Raji (cell line): ENCODE results near the gene COG1.

ENCODE experiments used
- POLR2A ChIP-seq: IDR thresholded peaks from 2 replicates; pipeline ENCODE4 v1.6.1; 2011; ENCODE audit warnings: low read depth, low read length, control low read depth; ENCODE audit not compliant: insufficient read depth

The COG1 gene

DNA sequence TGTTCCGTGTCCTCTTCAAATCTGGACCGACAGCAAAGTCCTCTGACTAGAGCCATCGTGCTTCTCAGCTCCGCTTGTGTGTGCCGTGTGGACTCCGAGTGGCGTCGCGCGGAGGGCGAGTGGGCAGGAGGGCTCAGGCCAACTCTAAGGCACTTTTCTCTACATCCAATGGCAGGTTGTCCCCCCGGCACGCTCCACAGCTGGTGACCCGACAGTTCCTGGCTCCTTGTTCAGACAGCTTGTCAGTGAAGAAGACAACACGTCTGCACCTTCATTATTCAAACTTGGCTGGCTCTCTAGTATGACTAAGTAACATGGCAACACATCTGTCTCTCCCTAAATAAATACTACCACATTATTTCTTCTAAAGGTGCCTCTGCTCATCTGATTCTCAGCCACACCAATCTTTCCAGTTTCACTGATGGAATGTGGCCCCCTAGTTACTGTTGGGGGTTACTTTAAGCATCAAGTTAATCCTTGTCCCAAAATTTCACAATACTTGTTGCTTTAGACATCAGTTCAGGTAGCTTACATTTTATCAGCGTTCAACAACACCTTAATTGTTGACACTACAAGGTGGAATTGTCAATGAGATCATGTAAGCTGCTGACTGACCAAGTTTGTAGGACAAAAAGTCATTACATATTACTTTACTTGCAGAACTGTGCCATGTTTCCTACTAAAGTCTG lies 15.4 kb downstream of the COG1 start:
- no peak for TF ChIP-seq POLR2A

GRCh38 chr17:73209436-73209835 lies 16.6 kb downstream of the COG1 start:
- no peak for TF ChIP-seq POLR2A

- TF ChIP-seq POLR2A = no peak
Measured at GRCh38 chr17:73210002-73210678, 17.3 kb downstream of the COG1 start.

DNA sequence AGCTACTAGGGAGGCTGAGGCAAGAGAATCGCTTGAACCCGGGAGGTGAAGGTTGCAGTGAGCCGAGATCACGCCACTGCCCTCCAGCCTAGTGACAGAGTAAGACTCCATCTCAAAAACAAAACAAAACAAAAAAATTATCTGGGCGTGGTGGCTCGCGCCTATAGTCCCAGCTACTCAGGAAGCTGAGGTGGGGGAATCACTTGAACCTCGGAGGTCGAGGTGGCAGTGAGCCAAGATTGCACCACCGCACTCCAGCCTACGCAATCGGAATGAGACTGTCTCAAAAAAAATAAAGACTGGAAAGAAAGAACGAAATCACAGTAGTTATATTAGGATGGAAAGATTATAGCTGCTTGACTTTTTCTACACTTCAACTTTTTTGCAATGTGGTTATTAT lies 18.9 kb downstream of the COG1 start:
- TF ChIP-seq POLR2A = no peak

DNA sequence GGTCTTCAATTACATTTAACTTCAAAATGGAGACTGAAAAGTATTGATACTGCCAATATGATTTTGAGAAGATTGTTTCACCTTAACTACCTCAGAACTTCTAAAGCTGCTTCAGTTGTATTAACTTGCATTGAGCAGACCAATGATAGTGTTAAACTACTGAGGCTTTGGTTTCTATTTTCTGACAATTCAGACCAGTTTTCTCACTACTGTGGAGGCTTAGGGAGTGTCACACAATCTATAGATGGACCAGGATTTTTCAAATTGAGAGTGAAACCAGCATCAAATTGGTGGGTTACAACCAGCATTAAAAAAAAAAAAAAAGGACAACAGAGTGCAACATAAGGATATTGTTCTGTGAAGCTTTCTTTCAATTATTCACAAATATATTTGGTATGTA lies 21.2 kb downstream of the COG1 start:
- no peak for TF ChIP-seq POLR2A

DNA sequence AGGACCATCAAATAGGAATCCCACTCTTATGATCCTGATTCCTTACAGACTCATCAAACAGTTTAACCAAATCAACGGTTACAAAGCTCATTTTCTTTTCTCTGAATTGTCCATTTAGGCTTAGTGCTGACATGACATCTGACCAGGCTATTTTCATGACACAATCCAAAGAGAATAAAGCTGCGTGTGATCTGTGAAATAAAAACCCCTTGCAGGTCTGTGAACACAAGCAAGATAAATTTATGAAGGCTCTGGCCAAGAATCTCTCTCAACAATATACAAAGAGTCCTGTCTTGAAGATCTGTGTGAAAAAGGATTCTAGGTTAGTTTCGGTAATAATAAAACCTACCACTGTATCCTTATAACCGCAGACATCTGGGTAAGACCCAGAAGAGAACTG lies 22.0 kb downstream of the COG1 start:
- TF ChIP-seq POLR2A = no peak

- no peak for TF ChIP-seq POLR2A
Measured at GRCh38 chr17:73215447-73215846, 22.6 kb downstream of the COG1 start.

DNA sequence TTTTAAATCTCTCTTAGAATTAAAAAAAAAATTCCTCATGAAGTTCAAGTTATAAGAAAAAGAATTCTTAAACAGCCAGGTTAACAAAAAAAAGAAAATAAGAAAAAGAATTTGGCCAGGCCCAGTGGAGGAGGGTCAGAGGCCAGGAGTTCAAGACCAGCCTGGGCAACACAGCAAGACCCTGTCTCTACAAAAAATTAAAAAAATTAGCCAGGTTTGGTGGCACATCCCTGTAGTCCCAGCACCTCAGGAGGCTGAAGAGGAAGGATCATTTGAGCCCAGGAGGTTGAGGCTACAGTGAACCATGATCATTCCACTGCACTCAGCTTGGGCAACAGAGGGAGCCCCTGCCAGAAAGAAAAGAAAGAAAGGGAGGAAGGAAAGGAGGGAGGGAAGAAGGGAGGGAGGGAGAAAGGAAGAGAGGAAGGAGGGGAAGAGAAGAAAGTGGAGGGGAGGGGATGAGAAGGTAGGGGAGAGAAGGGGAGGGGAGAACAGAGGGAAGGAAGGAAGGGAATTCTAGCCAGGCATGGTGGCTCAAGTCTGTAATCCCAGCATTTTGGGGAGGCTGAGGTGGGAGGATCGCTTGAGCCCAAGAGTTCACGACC lies 30.9 kb downstream of the COG1 start:
- TF ChIP-seq POLR2A = no peak

- no peak for TF ChIP-seq POLR2A
Measured at GRCh38 chr17:73224237-73224636, 31.4 kb downstream of the COG1 start.

DNA sequence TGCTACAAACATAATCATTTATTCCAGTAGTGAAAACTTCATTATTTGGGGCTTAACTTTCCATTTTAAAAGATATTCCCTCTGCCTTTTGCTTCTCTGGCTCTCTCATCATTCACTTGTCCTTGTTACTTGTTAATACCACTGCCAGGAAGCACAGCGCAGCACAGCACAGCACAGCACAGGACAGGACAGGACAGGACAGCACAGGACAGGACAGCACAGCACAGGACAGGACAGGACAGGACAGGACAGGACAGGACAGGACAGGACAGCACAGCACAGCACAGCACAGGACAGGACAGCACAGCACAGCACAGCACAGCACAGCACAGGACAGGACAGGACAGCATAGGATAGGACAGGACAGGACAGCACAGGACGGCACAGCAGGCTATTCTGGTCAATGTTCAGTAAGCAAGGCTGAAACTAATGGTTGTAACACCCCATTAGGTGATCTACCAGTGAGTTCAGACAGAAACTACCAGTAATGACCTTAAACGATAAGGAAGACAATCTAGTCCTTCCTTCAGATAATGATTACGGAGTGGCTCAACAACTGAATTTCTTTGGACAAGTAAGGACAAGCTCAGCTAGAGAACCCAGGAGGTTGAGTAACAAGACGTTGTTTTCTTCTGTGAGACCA lies 31.9 kb downstream of the COG1 start:
- TF ChIP-seq POLR2A = no peak

DNA sequence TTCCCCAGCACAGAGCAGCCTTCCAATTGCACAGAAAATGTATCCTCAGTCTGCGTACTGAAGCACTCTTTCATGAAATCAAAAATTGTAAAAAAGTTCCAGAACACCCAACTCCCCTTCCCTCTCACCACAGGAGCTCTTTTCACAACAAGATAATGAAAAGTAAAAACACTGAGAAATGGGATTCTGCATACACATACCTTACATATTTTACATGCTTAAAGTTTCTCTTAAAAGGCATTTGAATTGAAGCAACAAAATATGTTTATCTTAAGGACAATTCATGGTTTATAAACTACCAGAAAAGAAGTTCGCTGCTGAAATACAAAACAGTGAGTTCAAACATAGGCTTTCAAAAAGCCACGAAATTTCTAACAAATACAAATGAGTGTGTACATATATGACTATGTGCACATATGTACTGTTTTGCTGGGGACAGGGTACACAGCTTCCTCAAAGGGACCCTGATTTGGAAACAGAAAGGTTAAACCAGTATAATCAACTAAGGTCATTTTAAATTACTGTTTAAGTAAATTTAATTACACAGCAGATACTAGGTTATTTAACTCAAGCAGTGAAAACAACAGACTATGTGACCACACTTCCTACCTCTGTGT lies 33.8 kb downstream of the COG1 start:
- TF ChIP-seq POLR2A = no peak

- TF ChIP-seq POLR2A = no peak
Measured at GRCh38 chr17:73227379-73227778, 34.5 kb downstream of the COG1 start.

DNA sequence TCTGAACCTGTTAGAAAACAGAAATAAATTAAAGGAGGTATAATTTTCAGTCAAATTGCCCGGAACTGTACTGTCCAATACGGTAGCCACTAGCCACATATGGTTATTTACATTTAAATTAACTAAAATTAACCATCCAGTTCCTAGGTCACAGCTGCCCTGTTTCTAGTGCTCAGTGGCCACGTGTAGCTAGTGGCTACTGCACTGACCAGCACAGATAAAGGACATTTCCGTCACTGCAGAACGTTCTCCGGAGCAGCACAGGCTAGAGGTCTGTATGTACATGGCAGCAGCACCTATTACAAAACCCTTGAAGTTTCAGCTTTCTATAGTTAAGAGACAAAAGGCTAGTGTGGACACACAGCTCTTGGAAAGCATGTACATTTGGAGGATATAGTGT lies 35.1 kb downstream of the COG1 start:
- no peak for TF ChIP-seq POLR2A

GRCh38 chr17:73228748-73229236 lies 35.9 kb downstream of the COG1 start:
- TF ChIP-seq POLR2A = no peak

DNA sequence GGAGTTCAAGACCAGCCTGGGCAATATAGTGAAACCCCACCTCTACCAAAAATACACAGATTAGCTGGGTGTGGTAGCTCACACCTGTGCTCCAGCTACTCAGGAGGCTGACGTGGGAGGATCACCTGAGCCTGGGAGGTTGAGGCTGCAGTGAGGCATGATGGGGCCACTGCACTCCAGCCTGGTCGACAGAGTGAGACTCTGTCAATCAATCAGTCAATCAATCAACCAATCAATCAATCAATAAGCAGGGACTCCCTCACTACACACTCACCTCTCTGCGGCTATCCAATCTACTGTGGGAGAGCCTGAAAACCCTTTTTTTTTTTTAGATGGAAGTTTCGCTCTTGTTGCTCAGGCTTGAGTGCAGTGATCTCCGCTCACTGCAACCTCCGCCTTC lies 37.2 kb downstream of the COG1 start:
- no peak for TF ChIP-seq POLR2A
